ENCODE data around the gene HNRNPF.

DNA sequence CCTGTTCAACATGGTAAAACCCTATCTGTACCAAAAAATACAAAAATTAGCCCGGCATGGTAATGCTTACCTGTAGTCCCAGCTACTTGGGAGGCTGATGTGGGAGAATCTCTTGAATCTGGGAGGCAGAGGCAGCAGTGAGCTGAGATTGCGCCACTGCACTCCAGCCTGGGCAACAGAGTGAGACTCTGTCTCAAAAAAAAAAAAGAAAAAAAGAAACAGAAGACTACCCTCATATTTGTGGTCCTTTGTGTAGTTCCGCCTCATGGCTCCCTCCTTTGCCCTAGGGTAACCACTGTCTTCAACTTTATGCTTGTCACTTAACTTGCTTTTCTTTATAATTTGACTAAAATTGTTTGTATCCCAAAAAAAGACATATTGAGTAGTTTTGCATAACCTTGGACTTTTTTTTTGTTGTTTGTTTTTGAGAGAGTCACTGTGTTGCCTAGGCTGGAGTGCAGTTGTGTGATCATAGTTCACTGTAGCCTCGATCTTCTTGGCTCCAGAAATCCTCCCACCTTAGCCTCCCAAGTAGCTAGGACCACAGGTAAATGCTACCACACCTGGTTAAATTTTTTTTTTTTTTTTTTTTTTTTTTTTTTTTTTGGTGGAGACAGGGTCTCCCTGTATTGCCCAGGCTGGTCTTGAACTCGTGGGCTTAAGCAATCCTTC is 31.6 kb upstream of the HNRNPF start:
- TF ChIP-seq, protein P1, sequence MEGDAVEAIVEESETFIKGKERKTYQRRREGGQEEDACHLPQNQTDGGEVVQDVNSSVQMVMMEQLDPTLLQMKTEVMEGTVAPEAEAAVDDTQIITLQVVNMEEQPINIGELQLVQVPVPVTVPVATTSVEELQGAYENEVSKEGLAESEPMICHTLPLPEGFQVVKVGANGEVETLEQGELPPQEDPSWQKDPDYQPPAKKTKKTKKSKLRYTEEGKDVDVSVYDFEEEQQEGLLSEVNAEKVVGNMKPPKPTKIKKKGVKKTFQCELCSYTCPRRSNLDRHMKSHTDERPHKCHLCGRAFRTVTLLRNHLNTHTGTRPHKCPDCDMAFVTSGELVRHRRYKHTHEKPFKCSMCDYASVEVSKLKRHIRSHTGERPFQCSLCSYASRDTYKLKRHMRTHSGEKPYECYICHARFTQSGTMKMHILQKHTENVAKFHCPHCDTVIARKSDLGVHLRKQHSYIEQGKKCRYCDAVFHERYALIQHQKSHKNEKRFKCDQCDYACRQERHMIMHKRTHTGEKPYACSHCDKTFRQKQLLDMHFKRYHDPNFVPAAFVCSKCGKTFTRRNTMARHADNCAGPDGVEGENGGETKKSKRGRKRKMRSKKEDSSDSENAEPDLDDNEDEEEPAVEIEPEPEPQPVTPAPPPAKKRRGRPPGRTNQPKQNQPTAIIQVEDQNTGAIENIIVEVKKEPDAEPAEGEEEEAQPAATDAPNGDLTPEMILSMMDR (IDR thresholded peaks at IDR 0.05) = no peak
- no peak for TF ChIP-seq POLR2AphosphoS5 (IDR thresholded peaks at IDR 0.05)
- TF ChIP-seq POLR2A (IDR thresholded peaks at IDR 0.05) = no peak
- TF ChIP-seq EP300 (IDR thresholded peaks at IDR 0.05) = no peak
